ENCODE results near the gene PPP6R2.
A peak's percentile ranks its signal among the peaks of the same experiment; 100 is the strongest.

PPP6R2 gene

GRCh38 chr22:50471197-50471847, 128.2 kb downstream of the PPP6R2 start:
- DNase-seq = no peak

- DNase-seq = no peak
Measured at GRCh38 chr22:50471962-50472361, 128.8 kb downstream of the PPP6R2 start.

- DNase-seq = no peak
Measured at GRCh38 chr22:50473088-50473487, 130.0 kb downstream of the PPP6R2 start.

- DNase-seq = no peak
Measured at GRCh38 chr22:50473855-50474671, 130.9 kb downstream of the PPP6R2 start.

- DNase-seq = peak; percentile 73
Measured at GRCh38 chr22:50474710-50475651, 131.9 kb downstream of the PPP6R2 start, which contains the start of gene SBF1. Gene SBF1 (minus strand): TSS chr22:50475035. CDS start chr22:50474840, 195 bp downstream.

- no peak for DNase-seq
Measured at GRCh38 chr22:50475652-50476002, 132.5 kb downstream of the PPP6R2 start.

- no peak for DNase-seq
Measured at GRCh38 chr22:50476868-50477267, 133.7 kb downstream of the PPP6R2 start.

GRCh38 chr22:50477923-50478322, 134.8 kb downstream of the PPP6R2 start:
- DNase-seq = no peak

- no peak for DNase-seq
Measured at GRCh38 chr22:50479721-50480120, 136.6 kb downstream of the PPP6R2 start.

- DNase-seq = no peak
Measured at GRCh38 chr22:50481045-50481439, 137.9 kb downstream of the PPP6R2 start.

GRCh38 chr22:50481440-50482106, 138.4 kb downstream of the PPP6R2 start, which contains the start of gene ADM2:
Gene ADM2 (plus strand): TSS chr22:50481543. CDS start chr22:50481848, 305 bp downstream.
- DNase-seq = no peak

- peak; percentile 24 for DNase-seq
Measured at GRCh38 chr22:50482107-50483074, 139.3 kb downstream of the PPP6R2 start.

- DNase-seq = no peak
Measured at GRCh38 chr22:50483106-50483505, 140.0 kb downstream of the PPP6R2 start.

GRCh38 chr22:50483556-50483955, 140.4 kb downstream of the PPP6R2 start:
- no peak for DNase-seq

GRCh38 chr22:50483977-50484853, 141.1 kb downstream of the PPP6R2 start:
- no peak for DNase-seq

- peak; percentile 24 for DNase-seq
Measured at GRCh38 chr22:50485221-50486131, 142.3 kb downstream of the PPP6R2 start.

GRCh38 chr22:50486561-50487289, 143.6 kb downstream of the PPP6R2 start, which contains the start of gene MIOX:
Gene MIOX (plus strand): TSS chr22:50486859. CDS start chr22:50486898, 39 bp downstream.
- no peak for DNase-seq

Data from NCI-H1105 treated with DMSO at 0.1 percent for 48 hours (cell line).